SH-SY5Y (cell line): ENCODE results near the gene CMSS1.

Experiments
- GATA2 ChIP-seq: IDR thresholded peaks from 2 replicates; pipeline ENCODE4 v1.6.1; 2011; ENCODE audit warnings: mild to moderate bottlenecking, low read depth, low read length
- GATA3 ChIP-seq: IDR thresholded peaks from 2 replicates; pipeline ENCODE4 v1.6.1; 2011; ENCODE audit warnings: low read depth, mild to moderate bottlenecking, low read length, moderate library complexity

The CMSS1 gene

DNA sequence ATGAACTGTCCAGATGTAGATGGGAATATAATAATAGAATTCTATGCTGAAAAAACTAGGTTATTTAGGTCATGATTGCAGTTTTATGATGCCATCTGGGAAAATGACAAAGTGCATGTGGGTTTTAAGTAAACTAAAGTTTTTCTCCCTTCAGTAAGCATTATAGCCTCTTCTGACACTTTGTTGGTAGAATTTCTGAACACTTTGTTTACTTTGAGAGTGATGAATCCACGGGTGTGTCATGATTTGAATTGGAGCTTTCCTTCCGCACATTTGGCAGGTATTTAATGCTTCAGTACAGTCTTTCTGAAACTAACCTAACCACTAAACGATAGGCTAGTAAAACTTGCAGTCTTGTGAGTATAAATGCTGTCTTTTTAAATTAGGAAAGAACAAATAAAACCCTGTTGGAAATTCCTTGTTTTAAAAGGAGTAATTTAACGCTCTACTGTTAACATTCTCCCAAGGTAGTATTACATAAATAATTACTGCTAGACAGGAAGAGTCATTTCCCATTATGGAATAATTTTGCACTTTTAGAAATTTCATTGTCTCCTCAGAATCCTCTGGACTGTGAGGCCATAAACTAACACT lies 289.7 kb downstream of the CMSS1 start:
- TF ChIP-seq GATA3 (no peak), GATA2 (no peak)

DNA sequence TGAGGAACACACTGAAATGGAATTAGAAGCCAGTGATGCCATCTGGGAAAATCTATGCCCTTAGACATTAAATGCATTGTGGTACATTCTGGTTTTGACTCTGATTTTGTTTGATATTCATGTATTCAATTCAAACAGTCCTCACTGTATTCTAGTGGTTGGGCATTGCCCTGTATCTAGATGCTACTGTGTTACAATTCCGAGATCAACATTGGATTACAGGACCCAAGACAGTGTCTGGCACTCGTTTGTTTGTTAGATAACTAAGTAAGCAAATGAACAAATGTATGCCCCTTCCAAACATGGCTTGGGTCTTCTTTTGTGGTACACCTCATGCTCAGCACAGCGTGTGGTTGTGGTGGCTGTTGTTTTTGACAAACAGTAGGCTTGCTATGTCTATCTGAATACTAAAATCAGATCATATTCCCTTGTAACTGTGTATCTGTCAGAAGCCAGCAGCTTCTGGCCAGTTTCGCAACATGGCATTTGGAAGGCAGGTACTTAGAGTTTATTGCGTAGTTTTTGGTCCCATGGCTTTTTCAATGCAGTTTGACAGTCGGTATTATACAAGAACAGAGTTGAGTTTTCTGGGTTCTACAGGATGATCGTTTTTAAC lies 290.9 kb downstream of the CMSS1 start:
- TF ChIP-seq GATA3 (no peak), GATA2 (no peak)

DNA sequence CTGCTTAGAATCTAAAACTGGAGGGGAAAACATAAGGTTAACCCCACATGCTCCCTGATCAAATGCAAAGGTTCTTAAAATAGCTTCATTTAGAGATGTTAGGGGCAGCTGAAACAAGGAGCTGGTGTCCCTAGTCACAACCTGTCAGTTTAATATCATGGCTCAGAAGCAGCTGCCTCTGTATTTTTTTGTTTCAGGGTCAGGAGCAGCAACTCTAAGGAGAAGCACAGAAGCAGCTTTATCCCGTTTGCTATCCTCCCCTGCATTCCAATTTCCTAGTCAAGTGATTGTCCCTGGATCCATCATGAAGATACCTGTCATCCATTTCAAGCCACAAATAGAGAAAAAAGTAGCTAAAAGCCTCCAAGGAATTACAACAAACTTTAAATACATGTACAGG lies 292.5 kb downstream of the CMSS1 start:
- TF ChIP-seq GATA2, result no peak
- no peak for TF ChIP-seq GATA3

DNA sequence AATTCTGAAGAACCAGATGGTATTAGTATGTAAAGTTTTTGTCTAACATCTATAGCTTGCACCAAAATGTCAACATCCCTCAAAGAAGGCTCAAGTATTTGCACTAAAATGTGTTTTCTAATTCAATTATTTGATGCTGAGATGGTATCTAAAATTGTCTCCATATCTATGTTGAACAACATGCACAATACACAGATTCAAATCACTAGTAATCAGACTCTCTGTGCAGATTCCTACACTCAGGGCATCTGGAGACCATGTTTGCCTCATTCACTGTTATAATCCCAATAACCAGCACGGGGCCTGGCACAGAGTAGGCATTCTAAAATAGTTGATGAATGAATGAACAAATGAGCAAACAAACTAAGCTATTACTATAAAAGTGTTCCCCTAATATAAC lies 294.1 kb downstream of the CMSS1 start:
- no peak for TF ChIP-seq GATA3
- TF ChIP-seq GATA2, result no peak; the same call in 1 of the 2 replicates

DNA sequence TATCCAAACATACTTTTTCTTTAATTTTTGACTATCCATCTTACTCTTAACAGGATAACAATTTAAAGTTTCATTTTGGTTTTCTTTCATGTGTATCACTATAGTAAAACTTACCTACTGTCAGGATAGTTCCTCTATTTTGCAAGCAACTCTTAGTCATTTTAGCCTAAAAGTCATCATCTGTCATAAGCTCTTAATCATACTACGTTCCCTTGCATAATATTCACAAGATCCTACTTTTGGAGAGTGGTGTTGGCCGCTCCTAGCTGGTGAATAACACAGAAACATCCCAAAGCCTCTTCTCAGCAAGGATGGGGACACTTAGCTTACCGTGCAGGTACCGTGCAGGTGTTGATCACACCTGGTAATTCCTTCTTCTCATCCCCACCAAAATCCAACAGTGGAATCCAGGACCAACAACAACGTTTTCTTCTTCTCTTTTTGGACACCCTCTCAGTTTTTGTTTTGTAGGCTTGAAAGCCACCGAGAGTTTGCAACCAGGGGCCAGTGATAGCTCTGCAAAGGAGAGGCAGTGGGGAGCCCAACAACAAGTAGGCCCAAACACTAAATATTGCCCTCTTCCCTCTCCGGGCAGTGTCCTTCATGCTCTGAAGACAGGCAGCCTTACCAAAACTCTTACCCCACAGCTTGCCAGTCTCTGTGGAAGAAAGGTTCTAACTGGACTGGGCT lies 296.2 kb downstream of the CMSS1 start:
- TF ChIP-seq GATA2, result no peak
- TF ChIP-seq GATA3, result no peak

DNA sequence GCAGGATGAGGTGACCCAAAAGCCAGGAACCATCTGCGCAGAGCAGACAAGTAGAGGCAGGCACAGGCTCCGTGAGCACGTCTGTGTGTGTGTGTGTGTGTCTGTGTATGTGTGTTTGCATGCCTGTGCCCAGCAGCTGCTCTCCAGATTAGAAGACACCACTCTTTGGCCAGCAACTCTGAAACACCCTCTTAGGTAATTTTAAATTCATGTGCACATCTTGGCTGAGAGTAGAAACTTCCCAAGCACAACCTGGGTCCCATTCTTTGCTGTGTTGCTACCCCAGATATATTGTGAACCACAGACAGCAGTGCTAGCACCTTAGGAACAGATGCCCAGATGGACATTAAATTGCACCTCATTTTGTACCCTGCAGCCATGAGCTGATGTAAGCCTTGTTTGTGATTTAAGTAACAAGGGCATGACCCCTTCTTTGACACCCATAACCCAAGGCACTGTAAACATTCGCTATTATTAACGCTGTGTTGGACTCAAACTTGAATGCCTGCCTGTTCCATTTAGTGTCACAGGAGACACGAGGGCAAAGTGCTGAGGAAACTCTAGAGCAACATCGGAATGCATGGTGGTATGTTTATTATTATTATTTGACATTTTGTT lies 296.9 kb downstream of the CMSS1 start, which contains the start of gene FILIP1L:
Gene FILIP1L, minus strand, starts transcription at position 89 of the 618 bp plus-strand sequence.
- TF ChIP-seq GATA3 (no peak), GATA2 (no peak)

DNA sequence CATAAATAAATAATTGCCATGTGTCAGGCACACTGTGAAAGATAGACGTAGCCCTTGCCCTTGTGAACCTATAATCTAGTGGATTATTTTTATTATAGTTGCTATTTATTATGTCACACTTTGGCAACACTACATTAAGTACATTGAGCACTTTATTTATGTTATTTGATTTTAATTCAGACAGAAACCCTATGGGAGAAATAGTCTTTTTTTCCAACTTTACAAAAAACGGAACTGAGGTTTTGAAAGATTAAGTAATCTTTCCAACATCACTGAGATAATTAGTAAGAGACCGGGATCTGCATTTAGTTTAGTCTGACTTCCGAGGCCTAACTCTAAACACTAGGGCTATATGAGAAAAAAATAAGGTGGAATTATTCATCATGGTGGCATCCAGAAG lies 299.4 kb downstream of the CMSS1 start:
- TF ChIP-seq GATA2 (no peak), GATA3 (no peak)

DNA sequence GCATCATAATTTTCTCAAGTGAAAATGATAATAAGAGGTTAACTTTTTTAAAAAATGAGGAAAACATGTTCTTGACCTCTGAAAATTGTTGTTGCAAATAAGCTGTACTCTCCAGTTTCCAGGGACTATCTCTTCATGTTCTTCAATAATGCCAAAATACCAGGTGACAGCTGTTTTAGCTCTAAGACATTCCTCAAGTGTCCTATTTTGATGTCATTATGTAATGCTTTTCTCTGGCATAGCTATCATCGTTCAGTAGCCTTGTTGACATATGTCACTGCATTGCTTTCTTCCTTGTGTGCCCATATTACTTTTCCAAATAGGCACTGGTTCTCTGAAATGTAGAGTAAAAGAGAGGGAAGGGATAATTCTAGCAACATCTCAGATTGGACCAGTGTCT lies 302.4 kb downstream of the CMSS1 start:
- TF ChIP-seq GATA2 (no peak), GATA3 (no peak)

DNA sequence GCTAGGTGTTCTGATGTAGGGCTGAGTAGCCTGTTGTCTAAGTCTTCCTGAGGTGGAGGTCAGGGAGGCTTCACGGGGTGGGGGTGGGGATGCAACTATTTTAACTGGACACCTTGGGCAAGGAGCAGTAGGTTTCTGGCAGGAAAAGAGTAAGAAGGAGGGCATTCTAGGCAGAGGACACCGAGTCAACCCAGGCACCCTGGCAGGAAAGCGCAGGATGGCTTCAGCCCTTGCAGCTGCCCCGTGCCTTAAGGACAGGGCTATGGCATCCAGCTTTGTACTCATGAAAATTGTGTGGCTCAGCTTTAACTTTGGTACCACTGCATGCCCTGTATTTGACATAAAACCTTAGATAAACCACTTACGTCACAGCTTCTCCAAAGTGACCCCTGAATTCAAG lies 303.0 kb downstream of the CMSS1 start:
- TF ChIP-seq GATA3, result no peak
- no peak for TF ChIP-seq GATA2

DNA sequence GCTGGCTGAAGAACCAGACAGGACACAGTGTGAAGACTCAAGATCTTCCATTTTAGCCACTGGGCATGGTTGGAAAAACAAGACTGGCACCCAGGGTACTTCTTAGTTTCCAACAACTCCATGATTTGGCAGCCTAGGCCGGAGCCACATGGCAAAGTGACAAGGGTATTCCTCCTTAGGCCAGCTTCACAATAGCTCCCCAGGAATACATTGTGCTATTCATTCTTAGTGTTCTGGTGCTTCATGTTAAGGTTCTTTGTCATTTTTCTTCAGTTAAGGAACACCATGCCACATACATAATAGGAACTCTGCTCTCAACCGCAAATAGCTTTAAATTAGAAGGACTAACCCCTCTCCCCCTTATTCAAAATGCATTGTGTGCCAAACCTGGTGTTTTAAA lies 304.7 kb downstream of the CMSS1 start:
- TF ChIP-seq GATA3, result no peak
- TF ChIP-seq GATA2, result no peak

DNA sequence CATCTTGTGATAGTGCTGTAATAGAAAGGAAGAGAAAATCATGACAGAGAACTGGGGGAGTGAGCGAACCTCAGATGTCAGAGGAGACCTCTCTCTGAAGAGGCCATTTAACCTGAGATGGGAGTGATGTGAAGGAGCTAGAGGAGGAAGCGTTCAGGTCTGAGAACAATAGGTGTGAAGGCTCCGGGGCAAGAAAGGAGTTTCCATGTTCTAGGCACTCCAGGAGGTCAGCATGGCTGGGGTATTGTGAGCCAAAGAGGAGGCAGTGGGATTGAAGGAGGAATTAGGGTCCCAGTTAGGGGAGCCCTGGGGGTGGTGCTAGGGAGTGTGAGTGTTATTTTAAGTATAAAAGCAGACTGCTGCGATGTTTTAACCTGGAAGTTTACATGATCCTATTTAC lies 305.4 kb downstream of the CMSS1 start:
- no peak for TF ChIP-seq GATA3
- no peak for TF ChIP-seq GATA2

DNA sequence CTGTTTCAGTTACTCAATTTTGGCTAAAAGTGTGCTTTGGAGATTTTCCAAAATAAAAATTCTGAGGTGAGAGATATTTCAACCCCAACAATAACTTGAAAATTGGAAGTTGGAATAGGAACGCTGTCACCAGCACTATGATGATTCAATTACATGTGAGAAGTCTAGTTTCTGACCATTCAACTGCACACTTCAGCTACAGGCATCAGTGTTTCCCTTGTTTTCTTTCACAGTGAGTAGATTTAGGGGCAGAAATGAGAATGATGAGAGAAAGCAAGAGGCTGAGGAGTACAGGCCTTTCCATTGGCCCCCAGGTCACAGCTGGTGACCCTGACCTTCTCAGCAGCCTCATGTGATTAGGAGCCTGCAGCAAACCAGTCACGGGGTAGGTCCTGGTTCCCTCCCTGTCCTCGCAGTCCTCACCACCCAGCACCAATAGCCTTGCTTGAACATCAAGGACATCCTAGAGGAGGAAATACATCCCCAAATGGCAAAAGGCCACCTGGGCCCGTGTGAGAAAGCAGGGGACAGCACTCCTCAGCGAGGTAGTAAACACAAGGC lies 306.6 kb downstream of the CMSS1 start:
- TF ChIP-seq GATA3 (no peak), GATA2 (no peak)

DNA sequence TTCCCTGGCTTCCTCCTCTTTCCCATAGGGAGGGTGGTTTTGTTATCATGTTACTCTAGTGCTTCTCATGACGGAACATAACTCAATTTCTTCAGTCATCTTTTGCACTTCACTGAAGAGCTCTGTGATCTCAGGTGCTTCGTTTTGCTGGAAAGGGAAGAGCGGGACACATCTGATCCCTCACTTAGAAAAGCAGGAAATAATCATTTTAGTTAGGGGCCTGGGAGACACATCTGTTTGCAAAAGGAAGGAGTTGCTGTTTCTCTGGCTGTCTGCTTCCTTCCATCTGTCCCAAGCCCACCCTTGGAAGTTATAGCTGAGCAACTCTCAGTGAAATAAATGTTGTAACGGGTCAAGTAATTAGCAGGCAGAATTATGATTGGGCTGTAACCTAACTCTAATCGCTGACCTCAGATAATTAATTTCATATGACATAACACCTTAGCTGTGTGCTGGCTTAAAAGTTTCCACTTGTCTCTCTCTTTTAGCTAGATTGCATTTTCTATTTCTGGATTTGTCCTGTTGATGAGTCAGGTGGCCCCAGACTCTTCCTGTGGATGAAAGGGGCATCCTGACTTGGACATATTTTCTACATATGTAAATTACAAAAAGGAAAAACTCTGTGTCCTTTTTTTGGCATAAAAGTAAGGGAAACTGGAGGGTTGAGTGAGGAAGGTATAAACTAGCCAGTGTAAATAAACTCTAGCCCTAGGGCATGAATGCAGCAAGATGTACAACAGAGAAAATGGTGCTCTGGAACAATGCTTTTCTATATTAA lies 307.7 kb downstream of the CMSS1 start:
- TF ChIP-seq GATA2 (no peak), GATA3 (no peak)

DNA sequence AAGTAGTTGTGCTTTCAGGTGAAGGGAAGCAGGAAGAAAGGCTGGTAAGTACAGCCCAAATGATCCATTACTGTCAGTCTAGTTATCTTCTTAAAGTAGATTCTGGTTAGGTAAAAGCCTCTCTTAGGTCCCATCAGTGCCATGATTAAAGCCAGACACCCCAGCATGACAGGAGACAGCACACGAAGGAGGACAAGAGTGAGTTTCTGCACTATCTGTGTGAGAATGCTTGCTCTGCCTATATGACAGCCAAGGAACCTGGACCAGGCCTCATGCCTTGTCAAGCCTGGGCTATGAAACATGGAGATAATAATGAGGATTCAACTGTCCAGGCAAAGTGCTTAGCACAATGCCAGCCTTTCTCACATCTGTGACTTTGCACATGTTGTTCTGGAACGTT lies 310.1 kb downstream of the CMSS1 start:
- TF ChIP-seq GATA3 (no peak), GATA2 (no peak)

DNA sequence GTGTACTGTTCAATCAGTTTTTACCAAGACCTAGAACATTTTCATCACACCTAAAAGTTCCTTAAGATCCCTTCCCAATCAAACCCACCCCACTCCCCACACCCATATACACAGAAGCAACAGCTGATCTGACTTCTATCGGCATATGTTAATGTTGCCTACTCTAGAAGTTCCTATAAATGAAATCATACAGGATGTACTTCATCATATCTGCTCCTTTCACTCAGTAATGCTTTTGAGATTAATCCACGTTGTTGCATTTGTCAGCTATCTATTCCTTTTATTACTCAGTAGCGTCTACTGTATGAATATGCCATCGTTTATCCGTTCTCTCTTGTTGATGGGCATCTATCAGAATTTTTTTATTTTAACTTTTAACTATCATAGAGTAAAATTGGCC lies 310.9 kb downstream of the CMSS1 start:
- TF ChIP-seq GATA2 (no peak), GATA3 (no peak)
